HepG2 (cell line): Measurements from ENCODE around the gene WWP2. TPM values are rescaled to one million over a fixed set of nuclear protein-coding genes. Genes with fewer than 3 reads are reported as not detected.

Experiments used
- ARNTL ChIP-seq: sonication (generic); formaldehyde crosslinking; IDR thresholded peaks from 2 replicates; pipeline ENCODE4 v1.4.0; 2020; ENCODE audit warnings: mild to moderate bottlenecking, missing genetic modification reagents
- ATAD3A ChIP-seq: sonication (generic); formaldehyde crosslinking; IDR thresholded peaks from 2 replicates; pipeline ENCODE4 v1.4.0; 2020; ENCODE audit warnings: missing genetic modification reagents
- BRCA1 ChIP-seq: sonication (generic); formaldehyde crosslinking; IDR thresholded peaks from 2 replicates; pipeline ENCODE4 v1.4.0; 2020; ENCODE audit warnings: missing genetic modification reagents
- CENPT ChIP-seq: sonication (generic); formaldehyde crosslinking; IDR thresholded peaks from 2 replicates; pipeline ENCODE4 v1.8.0; 2022; ENCODE audit warnings: low read depth, mild to moderate bottlenecking, moderate library complexity, missing genetic modification reagents
- DR1 ChIP-seq: sonication (generic); formaldehyde crosslinking; IDR thresholded peaks from 2 replicates; pipeline ENCODE4 v1.8.0; 2021; ENCODE audit warnings: mild to moderate bottlenecking, missing genetic modification reagents, inconsistent platforms
- GATAD1 ChIP-seq: IDR thresholded peaks from 2 replicates; pipeline ENCODE4 v1.6.1; 2016; ENCODE audit warnings: missing genetic modification reagents, missing compliant biosample characterization
- KDM5A ChIP-seq: fragments of 200-600 bp; sonication (generic); IDR thresholded peaks from 2 replicates; pipeline ENCODE4 v1.7.0; 2018; ENCODE audit warnings: antibody characterized with exemption, mild to moderate bottlenecking, low read length, borderline replicate concordance
- KMT2B ChIP-seq: IDR thresholded peaks from 2 replicates; pipeline ENCODE4 v1.6.1; 2016; ENCODE audit warnings: missing genetic modification reagents, missing compliant biosample characterization
- MEIS1 ChIP-seq: sonication (generic); formaldehyde crosslinking; IDR thresholded peaks from 2 replicates; pipeline ENCODE4 v1.9.0; 2021; ENCODE audit warnings: mild to moderate bottlenecking, missing genetic modification reagents, moderate library complexity, borderline replicate concordance
- NR2C2 ChIP-seq: sonication (generic); formaldehyde crosslinking; IDR thresholded peaks from 2 replicates; pipeline ENCODE4 v1.4.0; 2020; ENCODE audit warnings: missing genetic modification reagents, mild to moderate bottlenecking, moderate library complexity, borderline replicate concordance
- PHB2 ChIP-seq: fragments of 450-650 bp; IDR thresholded peaks from 2 replicates; pipeline ENCODE4 v1.6.1; 2018; ENCODE audit not compliant: partially characterized antibody
- PHF8 ChIP-seq: sonication (generic); formaldehyde crosslinking; IDR thresholded peaks from 2 replicates; pipeline ENCODE4 v1.5.0; 2020; ENCODE audit warnings: missing genetic modification reagents
- RBFOX2 ChIP-seq: fragments of 200-400 bp; formaldehyde crosslinking; IDR thresholded peaks from 2 replicates; pipeline ENCODE4 v1.6.1; 2017; ENCODE audit warnings: low read depth, mild to moderate bottlenecking, low read length
- SNAI1 ChIP-seq: sonication (generic); formaldehyde crosslinking; IDR thresholded peaks from 2 replicates; pipeline ENCODE4 v1.5.0; 2020; ENCODE audit warnings: mild to moderate bottlenecking, missing genetic modification reagents, borderline replicate concordance
- SNAPC2 ChIP-seq: sonication (generic); formaldehyde crosslinking; IDR thresholded peaks from 2 replicates; pipeline ENCODE4 v1.8.1; 2022; ENCODE audit warnings: mild to moderate bottlenecking, missing genetic modification reagents
- polyA plus RNA-seq, 8 experiments: library from polyadenylated mRNA; depleted of rRNA in 3 of 8; stranded (reverse) in 7 of 8; unstranded in 1 of 8; fragments of >200 nt; fragmentation: Illumina TruSeq in 4 of 8; extraction: Trizol in 4 of 8; gene quantifications; 2 replicates each; pipeline versions ENCODE4 v1.2.1 to v1.2.3, GENCODE V29; 2011 to 2016; ENCODE audit warnings: low read depth in 4 of 8, missing spikeins in 1 of 8, mixed read lengths in 1 of 8; ENCODE audit not compliant: insufficient read depth in 1 of 8
- total RNA-seq, 5 experiments: library from RNA; depleted of rRNA; stranded (reverse); fragments of >200 nt; fragmentation: Illumina TruSeq; extraction: Trizol; gene quantifications; 2 replicates each; pipeline ENCODE4 v1.2.3, GENCODE V29; 2016; ENCODE audit warnings: low read depth in 1 of 5
- TF ChIP-seq, protein P1 (sequence below), 2 experiments: IDR thresholded peaks; 2 replicates each; pipeline ENCODE4 v1.6.1; 2011 to 2012; ENCODE audit warnings: low read length in 2 of 2, borderline replicate concordance in 1 of 2, low read depth in 1 of 2, mild to moderate bottlenecking in 1 of 2, moderate library complexity in 1 of 2
- TF ChIP-seq, protein P2 (sequence below): sonication (generic); formaldehyde crosslinking; IDR thresholded peaks from 2 replicates; pipeline ENCODE4 v1.5.1; 2020; ENCODE audit warnings: missing genetic modification reagents, mild to moderate bottlenecking, borderline replicate concordance
- TF ChIP-seq, protein P3 (sequence below): IDR thresholded peaks from 2 replicates; pipeline ENCODE4 v1.6.1; 2016; ENCODE audit warnings: missing biosample characterization, missing genetic modification reagents, low read depth

WWP2 gene
- total and polyA plus RNA-seq, 2 of the 13 experiments (the other 11 are each of a cell fraction or from before 2014, with no cell fraction given): 11.4 to 28.2 TPM

DNA sequence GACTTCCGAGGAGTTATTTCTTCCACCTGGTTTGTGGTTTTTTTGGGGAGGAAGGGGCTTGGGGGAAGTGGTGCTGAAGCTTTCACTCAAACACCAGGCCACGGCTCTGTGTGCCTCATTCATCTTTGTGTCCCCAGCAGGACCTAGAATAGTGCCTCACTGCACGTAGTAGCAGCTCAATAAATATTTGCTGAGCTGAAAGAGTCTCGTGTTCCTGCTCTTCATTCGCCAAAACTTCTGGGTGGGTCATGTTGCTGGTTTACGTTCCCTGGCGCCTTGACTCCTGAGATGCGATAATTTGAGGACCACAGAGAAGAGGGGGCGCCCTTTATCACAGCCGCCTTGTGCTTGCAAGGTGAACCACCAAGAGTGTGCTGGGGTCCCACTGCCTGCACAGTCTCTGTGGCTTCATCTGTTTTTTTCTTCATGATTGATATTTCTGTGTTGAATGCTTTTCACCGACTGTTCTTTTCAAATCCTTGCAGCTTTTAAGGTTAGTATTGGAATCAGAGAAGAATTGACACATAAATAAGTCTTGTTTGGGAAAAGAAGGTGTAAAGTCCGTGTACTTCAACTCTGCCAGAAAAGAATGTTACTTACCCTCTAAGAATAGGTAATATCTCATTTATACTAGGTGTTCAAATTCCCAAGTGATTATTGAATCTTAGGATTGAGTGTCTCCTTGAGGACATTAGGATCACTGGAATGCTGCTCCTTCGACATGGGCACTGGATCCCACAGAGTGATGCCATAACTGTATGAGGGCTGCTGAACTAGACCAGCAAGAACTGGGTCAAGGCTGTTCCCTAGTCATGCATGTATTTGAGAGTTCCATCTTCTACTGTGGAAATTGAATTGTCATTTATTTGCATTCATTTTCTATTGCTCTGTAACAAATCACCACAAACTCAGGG lies 96.3 kb downstream of the WWP2 start (continued):
- TF ChIP-seq PHB2: no peak
- TF ChIP-seq GATAD1: no peak
- no peak for TF ChIP-seq DR1
- TF ChIP-seq KMT2B: no peak
- TF ChIP-seq PHF8 (CRISPR knock-in tag): no peak; the same call in 1 of the 2 replicates
- TF ChIP-seq MEIS1 (CRISPR knock-in tag): peak; percentile 56; the same call in 1 of the 2 replicates
- no peak for TF ChIP-seq ATAD3A (CRISPR knock-in tag)
- no peak for TF ChIP-seq SNAI1
- no peak for TF ChIP-seq BRCA1 (CRISPR knock-in tag)
- TF ChIP-seq, protein P1, sequence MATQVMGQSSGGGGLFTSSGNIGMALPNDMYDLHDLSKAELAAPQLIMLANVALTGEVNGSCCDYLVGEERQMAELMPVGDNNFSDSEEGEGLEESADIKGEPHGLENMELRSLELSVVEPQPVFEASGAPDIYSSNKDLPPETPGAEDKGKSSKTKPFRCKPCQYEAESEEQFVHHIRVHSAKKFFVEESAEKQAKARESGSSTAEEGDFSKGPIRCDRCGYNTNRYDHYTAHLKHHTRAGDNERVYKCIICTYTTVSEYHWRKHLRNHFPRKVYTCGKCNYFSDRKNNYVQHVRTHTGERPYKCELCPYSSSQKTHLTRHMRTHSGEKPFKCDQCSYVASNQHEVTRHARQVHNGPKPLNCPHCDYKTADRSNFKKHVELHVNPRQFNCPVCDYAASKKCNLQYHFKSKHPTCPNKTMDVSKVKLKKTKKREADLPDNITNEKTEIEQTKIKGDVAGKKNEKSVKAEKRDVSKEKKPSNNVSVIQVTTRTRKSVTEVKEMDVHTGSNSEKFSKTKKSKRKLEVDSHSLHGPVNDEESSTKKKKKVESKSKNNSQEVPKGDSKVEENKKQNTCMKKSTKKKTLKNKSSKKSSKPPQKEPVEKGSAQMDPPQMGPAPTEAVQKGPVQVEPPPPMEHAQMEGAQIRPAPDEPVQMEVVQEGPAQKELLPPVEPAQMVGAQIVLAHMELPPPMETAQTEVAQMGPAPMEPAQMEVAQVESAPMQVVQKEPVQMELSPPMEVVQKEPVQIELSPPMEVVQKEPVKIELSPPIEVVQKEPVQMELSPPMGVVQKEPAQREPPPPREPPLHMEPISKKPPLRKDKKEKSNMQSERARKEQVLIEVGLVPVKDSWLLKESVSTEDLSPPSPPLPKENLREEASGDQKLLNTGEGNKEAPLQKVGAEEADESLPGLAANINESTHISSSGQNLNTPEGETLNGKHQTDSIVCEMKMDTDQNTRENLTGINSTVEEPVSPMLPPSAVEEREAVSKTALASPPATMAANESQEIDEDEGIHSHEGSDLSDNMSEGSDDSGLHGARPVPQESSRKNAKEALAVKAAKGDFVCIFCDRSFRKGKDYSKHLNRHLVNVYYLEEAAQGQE (IDR thresholded peaks at IDR 0.05; ENCODE audit: borderline replicate concordance in 1 of 2, low read depth in 1 of 2, low read length in 2 of 2): no peak
- TF ChIP-seq, protein P2, sequence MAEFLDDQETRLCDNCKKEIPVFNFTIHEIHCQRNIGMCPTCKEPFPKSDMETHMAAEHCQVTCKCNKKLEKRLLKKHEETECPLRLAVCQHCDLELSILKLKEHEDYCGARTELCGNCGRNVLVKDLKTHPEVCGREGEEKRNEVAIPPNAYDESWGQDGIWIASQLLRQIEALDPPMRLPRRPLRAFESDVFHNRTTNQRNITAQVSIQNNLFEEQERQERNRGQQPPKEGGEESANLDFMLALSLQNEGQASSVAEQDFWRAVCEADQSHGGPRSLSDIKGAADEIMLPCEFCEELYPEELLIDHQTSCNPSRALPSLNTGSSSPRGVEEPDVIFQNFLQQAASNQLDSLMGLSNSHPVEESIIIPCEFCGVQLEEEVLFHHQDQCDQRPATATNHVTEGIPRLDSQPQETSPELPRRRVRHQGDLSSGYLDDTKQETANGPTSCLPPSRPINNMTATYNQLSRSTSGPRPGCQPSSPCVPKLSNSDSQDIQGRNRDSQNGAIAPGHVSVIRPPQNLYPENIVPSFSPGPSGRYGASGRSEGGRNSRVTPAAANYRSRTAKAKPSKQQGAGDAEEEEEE (CRISPR knock-in tag): no peak
- no peak for TF ChIP-seq KDM5A
- no peak for TF ChIP-seq CENPT (CRISPR knock-in tag)
- TF ChIP-seq, protein P3, sequence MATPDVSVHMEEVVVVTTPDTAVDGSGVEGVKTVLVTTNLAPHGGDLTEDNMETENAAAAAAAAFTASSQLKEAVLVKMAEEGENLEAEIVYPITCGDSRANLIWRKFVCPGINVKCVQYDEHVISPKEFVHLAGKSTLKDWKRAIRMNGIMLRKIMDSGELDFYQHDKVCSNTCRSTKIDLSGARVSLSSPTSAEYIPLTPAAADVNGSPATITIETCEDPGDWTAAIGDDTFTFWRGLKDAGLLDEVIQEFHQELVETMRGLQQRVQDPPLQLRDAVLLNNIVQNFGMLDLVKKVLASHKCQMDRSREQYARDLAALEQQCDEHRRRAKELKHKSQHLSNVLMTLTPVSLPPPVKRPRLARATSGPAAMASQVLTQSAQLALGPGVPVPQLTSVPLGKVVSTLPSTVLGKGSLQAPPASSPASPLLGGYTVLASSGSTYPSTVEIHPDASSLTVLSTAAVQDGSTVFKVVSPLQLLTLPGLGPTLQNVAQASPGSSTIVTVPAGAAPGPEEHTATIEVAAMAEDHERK (CRISPR knock-in tag): no peak
- TF ChIP-seq RBFOX2: peak; percentile 53; the same call in 1 of the 2 replicates
- peak; percentile 67 for TF ChIP-seq ARNTL (CRISPR knock-in tag)
- 0 out of 2 replicates have a peak, but pooled peaks have one; percentile 63 for TF ChIP-seq SNAPC2
- TF ChIP-seq NR2C2 (CRISPR knock-in tag): no peak
